Measurements from ENCODE around the gene PRDM13. TPM values are rescaled to one million over a fixed set of nuclear protein-coding genes. Genes with fewer than 3 reads are reported as not detected.

Gene PRDM13
- total RNA-seq, 1 donor from 2014 or later = not detected

- Mint-ChIP-seq H3K36me3 (ENCODE audit: low read depth, unreplicated experiment) (no peaks in the 10 kb centered on the region), H3K4me3 (ENCODE audit: unreplicated experiment) (no peak overlapping the region), H3K27me3 (ENCODE audit: low read depth, unreplicated experiment) (peaks cover 83% of the 10 kb centered on the region), H3K9me3 (ENCODE audit: unreplicated experiment) (peaks cover 12% of the 10 kb centered on the region), H3K4me1 (ENCODE audit: low read depth, unreplicated experiment) (no peaks in the 10 kb centered on the region), H3K27ac (ENCODE audit: unreplicated experiment) (no peak overlapping the region)
- no peak overlapping the region for H3K4me3 ChIP-seq (ENCODE audit: insufficient read depth, low read depth, low read length)
- H3K79me2 ChIP-seq (ENCODE audit: insufficient read depth, low read length) = no peaks in the 10 kb centered on the region
- peaks cover 8% of the 10 kb centered on the region for H3K4me1 ChIP-seq (ENCODE audit: insufficient read depth, low read length)
- no peaks in the 10 kb centered on the region for H4K20me1 ChIP-seq (ENCODE audit: insufficient read depth, low read length)
- H3K27me3 ChIP-seq (ENCODE audit: insufficient read depth, low read length) = peaks cover 91% of the 10 kb centered on the region
- H3K9ac ChIP-seq (ENCODE audit: low read length) = no peak overlapping the region
- no peak overlapping the region for H3K4me2 ChIP-seq (ENCODE audit: low read length)
- H2AFZ ChIP-seq (ENCODE audit: low read depth, low read length) = no peak overlapping the region
- no peak overlapping the region for H3K27ac ChIP-seq (ENCODE audit: low read depth, low read length)
- H3K36me3 ChIP-seq (ENCODE audit: insufficient read depth, low read length) = no peaks in the 10 kb centered on the region
- no peak for DNase-seq (ENCODE audit: low read depth)
- H3K9me3 ChIP-seq (ENCODE audit: insufficient read depth, low read depth, low read length) = peaks cover 8% of the 10 kb centered on the region
- TF ChIP-seq EZH2 (IDR thresholded peaks at IDR 0.05; ENCODE audit: insufficient read depth, low read length) (no peak), CTCF (IDR thresholded peaks at IDR 0.05; ENCODE audit: insufficient read depth, low read depth, low read length) (no peak)
- no peak for FAIRE-seq
These were observed 4.5 kb downstream of the PRDM13 start for GRCh38 chr6:99611148-99611547.

- no peak overlapping the region for H3K9ac ChIP-seq (ENCODE audit: low read length)
- peak overlapping the region; percentile 76 for H3K4me2 ChIP-seq (ENCODE audit: low read length)
- H3K4me1 ChIP-seq (ENCODE audit: insufficient read depth, low read length) = peaks cover 8% of the 10 kb centered on the region
- H3K4me1 Mint-ChIP-seq (ENCODE audit: low read depth, unreplicated experiment) = no peaks in the 10 kb centered on the region
- TF ChIP-seq CTCF (IDR thresholded peaks at IDR 0.05; ENCODE audit: insufficient read depth, low read depth, low read length) = no peak
- TF ChIP-seq EZH2 (IDR thresholded peaks at IDR 0.05; ENCODE audit: insufficient read depth, low read length) = peak; percentile 1
- FAIRE-seq (no peak), DNase-seq (ENCODE audit: low read depth) (no peak)
- H3K4me3 ChIP-seq (ENCODE audit: insufficient read depth, low read depth, low read length) = no peak overlapping the region
- peaks cover 8% of the 10 kb centered on the region for H3K9me3 ChIP-seq (ENCODE audit: insufficient read depth, low read depth, low read length)
- H2AFZ ChIP-seq (ENCODE audit: low read depth, low read length) = peak overlapping the region; percentile 51
- H3K4me3 Mint-ChIP-seq (ENCODE audit: unreplicated experiment) = no peak overlapping the region
- H3K27ac Mint-ChIP-seq (ENCODE audit: unreplicated experiment) = no peak overlapping the region
- H3K27ac ChIP-seq (ENCODE audit: low read depth, low read length) = no peak overlapping the region
- no peaks in the 10 kb centered on the region for H4K20me1 ChIP-seq (ENCODE audit: insufficient read depth, low read length)
- peaks cover 92% of the 10 kb centered on the region for H3K27me3 ChIP-seq (ENCODE audit: insufficient read depth, low read length)
- H3K79me2 ChIP-seq (ENCODE audit: insufficient read depth, low read length) = no peaks in the 10 kb centered on the region
- peaks cover 12% of the 10 kb centered on the region for H3K9me3 Mint-ChIP-seq (ENCODE audit: unreplicated experiment)
- no peaks in the 10 kb centered on the region for H3K36me3 ChIP-seq (ENCODE audit: insufficient read depth, low read length)
- no peaks in the 10 kb centered on the region for H3K36me3 Mint-ChIP-seq (ENCODE audit: low read depth, unreplicated experiment)
- H3K27me3 Mint-ChIP-seq (ENCODE audit: low read depth, unreplicated experiment) = peaks cover 85% of the 10 kb centered on the region
These were observed 6.1 kb downstream of the PRDM13 start for GRCh38 chr6:99612551-99613408.

GRCh38 chr6:99613409-99613704 lies 6.7 kb downstream of the PRDM13 start:
- H3K4me2 ChIP-seq (ENCODE audit: low read length) = peak overlapping the region; percentile 76
- DNase-seq (ENCODE audit: low read depth) (no peak), FAIRE-seq (no peak)
- no peaks in the 10 kb centered on the region for H4K20me1 ChIP-seq (ENCODE audit: insufficient read depth, low read length)
- no peak overlapping the region for H3K9ac ChIP-seq (ENCODE audit: low read length)
- Mint-ChIP-seq H3K4me3 (ENCODE audit: unreplicated experiment) (no peak overlapping the region), H3K27me3 (ENCODE audit: low read depth, unreplicated experiment) (peaks cover 85% of the 10 kb centered on the region), H3K27ac (ENCODE audit: unreplicated experiment) (no peak overlapping the region), H3K36me3 (ENCODE audit: low read depth, unreplicated experiment) (no peaks in the 10 kb centered on the region), H3K9me3 (ENCODE audit: unreplicated experiment) (peaks cover 13% of the 10 kb centered on the region), H3K4me1 (ENCODE audit: low read depth, unreplicated experiment) (no peaks in the 10 kb centered on the region)
- TF ChIP-seq CTCF (IDR thresholded peaks at IDR 0.05; ENCODE audit: insufficient read depth, low read depth, low read length) = no peak
- TF ChIP-seq EZH2 (IDR thresholded peaks at IDR 0.05; ENCODE audit: insufficient read depth, low read length) = peak; percentile 3
- peaks cover 8% of the 10 kb centered on the region for H3K9me3 ChIP-seq (ENCODE audit: insufficient read depth, low read depth, low read length)
- peaks cover 8% of the 10 kb centered on the region for H3K4me1 ChIP-seq (ENCODE audit: insufficient read depth, low read length)
- peak overlapping the region; percentile 51 for H2AFZ ChIP-seq (ENCODE audit: low read depth, low read length)
- peaks cover 92% of the 10 kb centered on the region for H3K27me3 ChIP-seq (ENCODE audit: insufficient read depth, low read length)
- no peak overlapping the region for H3K27ac ChIP-seq (ENCODE audit: low read depth, low read length)
- no peaks in the 10 kb centered on the region for H3K79me2 ChIP-seq (ENCODE audit: insufficient read depth, low read length)
- no peak overlapping the region for H3K4me3 ChIP-seq (ENCODE audit: insufficient read depth, low read depth, low read length)
- H3K36me3 ChIP-seq (ENCODE audit: insufficient read depth, low read length) = no peaks in the 10 kb centered on the region

All from astrocyte (in vitro differentiated cells and primary cell).